GM21737 (cell line): ENCODE results near the gene REEP3.
"Not testable (repeated sequence)": the region's sequence is repeated elsewhere in the genome, so short reads cannot be mapped to it uniquely, and the experiment has no call there.

ENCODE experiments used
- ATAC-seq: cut with Tn5 transposase; IDR thresholded peaks from one replicate; pipeline ENCODE4 v1.9.1; 2021; ENCODE audit warnings: mild to moderate bottlenecking, moderate library complexity; ENCODE audit not compliant: unreplicated experiment

REEP3 gene

GRCh38 chr10:63520500-63521415 is at the start of gene REEP3:
REEP3 (plus strand) TSS chr10:63521401; CDS start chr10:63521546, 145 bp downstream.
- peak; percentile 73 for ATAC-seq

- no peak for ATAC-seq
Observed at GRCh38 chr10:63474488-63474887, 46.7 kb upstream of the REEP3 start.

GRCh38 chr10:63477927-63478326 is 43.3 kb upstream of the REEP3 start:
- ATAC-seq = no peak

GRCh38 chr10:63478564-63478963 is 42.6 kb upstream of the REEP3 start:
- ATAC-seq = no peak

- no peak for ATAC-seq
Observed at GRCh38 chr10:63480237-63480636, 41.0 kb upstream of the REEP3 start.

- ATAC-seq = no peak
Observed at GRCh38 chr10:63481815-63482421, 39.3 kb upstream of the REEP3 start.

- no peak for ATAC-seq
Observed at GRCh38 chr10:63483983-63484382, 37.2 kb upstream of the REEP3 start.

GRCh38 chr10:63487990-63488389 is 33.2 kb upstream of the REEP3 start:
- ATAC-seq = no peak

GRCh38 chr10:63489838-63490237 is 31.4 kb upstream of the REEP3 start:
- ATAC-seq = no peak

GRCh38 chr10:63491588-63492316 is 29.4 kb upstream of the REEP3 start:
- ATAC-seq = no peak

- ATAC-seq = not testable (repeated sequence)
Observed at GRCh38 chr10:63492317-63492690, 28.9 kb upstream of the REEP3 start.

- no peak for ATAC-seq
Observed at GRCh38 chr10:63493004-63493403, 28.2 kb upstream of the REEP3 start.

GRCh38 chr10:63494951-63495350 is 26.2 kb upstream of the REEP3 start:
- no peak for ATAC-seq

GRCh38 chr10:63496561-63496960 is 24.6 kb upstream of the REEP3 start:
- no peak for ATAC-seq

GRCh38 chr10:63497321-63497720 is 23.9 kb upstream of the REEP3 start:
- no peak for ATAC-seq

GRCh38 chr10:63498665-63499064 is 22.5 kb upstream of the REEP3 start:
- ATAC-seq = no peak

GRCh38 chr10:63500551-63500950 is 20.6 kb upstream of the REEP3 start:
- not testable (repeated sequence) for ATAC-seq

- no peak for ATAC-seq
Observed at GRCh38 chr10:63501954-63502353, 19.2 kb upstream of the REEP3 start.

- ATAC-seq = no peak
Observed at GRCh38 chr10:63502832-63503231, 18.4 kb upstream of the REEP3 start.

GRCh38 chr10:63503395-63503794 is 17.8 kb upstream of the REEP3 start:
- no peak for ATAC-seq

- no peak for ATAC-seq
Observed at GRCh38 chr10:63504145-63504881, 16.9 kb upstream of the REEP3 start.
